Loucy (cell line): ENCODE data around the gene BTBD18.

Experiments
- H2AFZ ChIP-seq: fragments of 200-600 bp; sonication (generic); 2 replicates; pipeline ENCODE4 v1.6.0; 2016; ENCODE audit warnings: antibody characterized with exemption, mild to moderate bottlenecking, low read length, moderate library complexity
- H3F3A ChIP-seq: fragments of 200-600 bp; 2 replicates; pipeline ENCODE4 v1.6.0; 2016; ENCODE audit warnings: antibody characterized with exemption, low read depth, mild to moderate bottlenecking
- H3K27me3 ChIP-seq: fragments of 200-600 bp; sonication (generic); 2 replicates; pipeline ENCODE4 v1.6.1; 2014; ENCODE audit warnings: low read length, mild to moderate bottlenecking; ENCODE audit not compliant: insufficient read depth, poor library complexity, severe bottlenecking
- H3K36me3 ChIP-seq: fragments of 200-600 bp; sonication (generic); 2 replicates; pipeline ENCODE4 v1.6.1; 2016; ENCODE audit warnings: low read length; ENCODE audit not compliant: insufficient read depth
- H3K4me1 ChIP-seq: fragments of 200-600 bp; sonication (generic); 2 replicates; pipeline ENCODE4 v1.5.1; 2014; ENCODE audit warnings: low read length, mild to moderate bottlenecking; ENCODE audit not compliant: insufficient read depth, poor library complexity, severe bottlenecking
- H3K4me2 ChIP-seq: fragments of 200-600 bp; sonication (generic); 2 replicates; pipeline ENCODE4 v1.6.0; 2014; ENCODE audit warnings: antibody characterized with exemption, low read length, low read depth, mild to moderate bottlenecking; ENCODE audit not compliant: poor library complexity, severe bottlenecking
- H3K4me3 ChIP-seq: fragments of 200-600 bp; sonication (generic); 2 replicates; pipeline ENCODE4 v1.5.1; 2014; ENCODE audit warnings: low read length, mild to moderate bottlenecking, mixed read lengths; ENCODE audit not compliant: poor library complexity, severe bottlenecking
- H3K79me2 ChIP-seq: fragments of 200-600 bp; sonication (generic); 2 replicates; pipeline ENCODE4 v1.6.1; 2014; ENCODE audit warnings: low read length; ENCODE audit not compliant: insufficient read depth
- H3K9ac ChIP-seq: fragments of 200-600 bp; sonication (generic); 2 replicates; pipeline ENCODE4 v1.6.0; 2014; ENCODE audit warnings: mild to moderate bottlenecking, low read depth, low read length, moderate library complexity; ENCODE audit not compliant: poor library complexity, severe bottlenecking
- H3K9me2 ChIP-seq: fragments of 200-600 bp; sonication (generic); replicated peaks from 2 replicates; pipeline ENCODE4 v1.6.1; 2016; ENCODE audit warnings: low read depth, low read length, mixed read lengths
- H3K9me3 ChIP-seq: fragments of 200-600 bp; sonication (generic); 2 replicates; pipeline ENCODE4 v1.6.1; 2014; ENCODE audit warnings: mild to moderate bottlenecking, antibody characterized with exemption, low read length, low read depth; ENCODE audit not compliant: insufficient read depth
- H4K20me1 ChIP-seq: fragments of 200-600 bp; sonication (generic); 2 replicates; pipeline ENCODE4 v1.6.0; 2014; ENCODE audit warnings: antibody characterized with exemption, low read length, mild to moderate bottlenecking; ENCODE audit not compliant: insufficient read depth, poor library complexity, severe bottlenecking
- EZH2phosphoT487 ChIP-seq: fragments of 200-600 bp; IDR thresholded peaks from 2 replicates; pipeline ENCODE4 v1.6.1; 2018; ENCODE audit warnings: antibody characterized with exemption, mild to moderate bottlenecking, moderate library complexity, borderline replicate concordance
- TF ChIP-seq, protein P1 (sequence below): fragments of 200-600 bp; sonication (generic); conservative IDR thresholded peaks from 2 replicates; pipeline ENCODE4 v1.5.1; 2014; ENCODE audit warnings: mild to moderate bottlenecking, antibody characterized with exemption, low read length

Gene BTBD18

DNA sequence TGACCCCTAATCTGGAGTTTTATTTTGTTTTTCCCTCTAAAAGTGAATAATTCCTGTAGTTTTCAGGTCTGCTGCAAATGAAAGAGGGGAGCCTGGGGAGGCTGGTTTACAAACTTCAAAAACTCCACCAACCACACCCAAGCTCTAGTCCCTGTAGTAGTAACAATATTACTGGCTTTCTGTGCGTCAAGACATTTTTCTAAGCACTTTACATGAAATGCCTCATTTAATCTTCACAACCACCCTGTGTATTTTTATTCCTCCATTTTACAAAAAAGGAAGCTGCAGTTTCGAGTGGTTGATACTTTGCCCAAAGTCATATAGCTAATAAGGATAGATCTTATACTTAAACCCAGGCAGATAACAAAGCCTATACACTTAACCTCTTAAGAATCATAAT is 33.5 kb upstream of the BTBD18 start:
- TF ChIP-seq, protein P1, sequence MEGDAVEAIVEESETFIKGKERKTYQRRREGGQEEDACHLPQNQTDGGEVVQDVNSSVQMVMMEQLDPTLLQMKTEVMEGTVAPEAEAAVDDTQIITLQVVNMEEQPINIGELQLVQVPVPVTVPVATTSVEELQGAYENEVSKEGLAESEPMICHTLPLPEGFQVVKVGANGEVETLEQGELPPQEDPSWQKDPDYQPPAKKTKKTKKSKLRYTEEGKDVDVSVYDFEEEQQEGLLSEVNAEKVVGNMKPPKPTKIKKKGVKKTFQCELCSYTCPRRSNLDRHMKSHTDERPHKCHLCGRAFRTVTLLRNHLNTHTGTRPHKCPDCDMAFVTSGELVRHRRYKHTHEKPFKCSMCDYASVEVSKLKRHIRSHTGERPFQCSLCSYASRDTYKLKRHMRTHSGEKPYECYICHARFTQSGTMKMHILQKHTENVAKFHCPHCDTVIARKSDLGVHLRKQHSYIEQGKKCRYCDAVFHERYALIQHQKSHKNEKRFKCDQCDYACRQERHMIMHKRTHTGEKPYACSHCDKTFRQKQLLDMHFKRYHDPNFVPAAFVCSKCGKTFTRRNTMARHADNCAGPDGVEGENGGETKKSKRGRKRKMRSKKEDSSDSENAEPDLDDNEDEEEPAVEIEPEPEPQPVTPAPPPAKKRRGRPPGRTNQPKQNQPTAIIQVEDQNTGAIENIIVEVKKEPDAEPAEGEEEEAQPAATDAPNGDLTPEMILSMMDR, result no peak
- TF ChIP-seq EZH2phosphoT487, result no peak
- Histone ChIP-seq H3K4me1 (peaks cover 15% of the 10 kb centered on the region), H3K36me3 (no peaks in the 10 kb centered on the region), H3K9me3 (no peaks in the 10 kb centered on the region), H3F3A (no peaks in the 10 kb centered on the region), H3K4me3 (no peak overlapping the region), H3K9me2 (no peaks in the 10 kb centered on the region), H3K4me2 (no peak overlapping the region), H3K27me3 (no peaks in the 10 kb centered on the region), H2AFZ (no peak overlapping the region), H3K9ac (no peak overlapping the region), H4K20me1 (no peaks in the 10 kb centered on the region), H3K79me2 (0 out of 2 replicates have a peak, but pooled peaks cover 4% of the 10 kb centered on the region)

DNA sequence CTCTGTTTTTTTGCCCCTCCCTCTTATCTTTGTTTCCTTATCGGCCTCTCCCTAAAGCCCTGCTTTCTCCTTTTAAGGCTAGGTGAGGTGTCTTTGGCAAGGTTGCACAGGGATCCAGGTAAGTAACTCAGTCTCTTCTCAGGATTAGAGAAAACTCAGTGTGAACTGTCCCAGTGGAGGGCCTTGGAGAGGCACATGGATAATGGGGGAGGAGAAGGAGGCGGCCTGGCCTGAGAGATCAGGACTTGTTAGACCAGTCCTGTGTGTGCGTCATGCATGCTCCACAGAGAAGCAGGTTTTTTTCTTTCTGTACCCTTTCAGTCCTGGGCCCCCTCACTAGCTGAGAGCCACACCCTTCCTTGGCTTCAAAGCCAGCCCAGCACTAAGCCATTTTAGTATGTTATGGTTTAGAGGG is 29.9 kb upstream of the BTBD18 start:
- no peak overlapping the region for H2AFZ ChIP-seq
- no peak overlapping the region for H3K9ac ChIP-seq
- no peaks in the 10 kb centered on the region for H3K9me3 ChIP-seq
- no peaks in the 10 kb centered on the region for H3F3A ChIP-seq
- no peaks in the 10 kb centered on the region for H3K27me3 ChIP-seq
- no peaks in the 10 kb centered on the region for H3K9me2 ChIP-seq
- no peak overlapping the region for H3K4me2 ChIP-seq
- no peak overlapping the region for H3K4me3 ChIP-seq
- H3K36me3 ChIP-seq, result no peaks in the 10 kb centered on the region
- peaks cover 20% of the 10 kb centered on the region for H3K4me1 ChIP-seq
- H4K20me1 ChIP-seq, result no peaks in the 10 kb centered on the region
- TF ChIP-seq, protein P1, result no peak
- no peak for TF ChIP-seq EZH2phosphoT487
- no peaks in the 10 kb centered on the region for H3K79me2 ChIP-seq

DNA sequence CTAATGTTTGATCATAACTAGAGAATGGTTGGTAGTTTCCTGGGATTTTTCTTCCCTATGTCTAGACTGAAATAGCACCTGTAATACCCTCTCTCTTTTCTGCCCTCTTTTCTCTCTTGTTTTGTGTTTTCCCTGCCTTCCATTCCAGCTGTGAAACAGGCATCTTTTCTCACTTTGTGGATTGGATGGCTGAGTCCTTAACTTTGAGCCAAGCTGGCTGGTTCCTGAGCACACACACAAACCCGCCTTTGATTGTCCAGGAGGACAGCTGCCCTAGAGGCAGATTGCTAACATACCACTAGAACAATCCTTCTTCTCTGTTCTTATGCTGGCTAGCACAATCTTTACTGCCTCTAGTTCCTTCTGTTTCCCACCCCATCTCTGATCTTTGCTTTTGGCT is 27.7 kb upstream of the BTBD18 start:
- Histone ChIP-seq H3K9me2 (no peaks in the 10 kb centered on the region), H3K4me3 (no peak overlapping the region), H3K9ac (no peak overlapping the region), H2AFZ (no peak overlapping the region), H3K4me1 (peaks cover 33% of the 10 kb centered on the region), H4K20me1 (no peaks in the 10 kb centered on the region), H3F3A (no peaks in the 10 kb centered on the region), H3K27me3 (no peaks in the 10 kb centered on the region), H3K79me2 (no peaks in the 10 kb centered on the region), H3K9me3 (no peaks in the 10 kb centered on the region), H3K4me2 (no peak overlapping the region), H3K36me3 (no peaks in the 10 kb centered on the region)
- no peak for TF ChIP-seq EZH2phosphoT487
- TF ChIP-seq, protein P1, result no peak
